HCT116 (cell line): ENCODE measurements around the gene PET117. TPM values are rescaled to one million over a fixed set of nuclear protein-coding genes. Genes with fewer than 3 reads are reported as not detected.

Experiments
- ATAC-seq: fragments of 200-7000 bp; cut with Tn5 transposase; 2 replicates; pipeline ENCODE4 v1.9.1; 2020; ENCODE audit warnings: mild to moderate bottlenecking, moderate library complexity
- BruUV-seq: library from RNA; stranded (reverse); fragments of 400-500 nt; replicated peaks from 2 replicates; lab custom pipeline; 2021; lab: Mats Ljungman, UMichigan
- CTCF ChIA-PET: fragments of 300-600 bp; sonication (Branson Sonifier 250); formaldehyde crosslinking; loops from one replicate; lab custom pipeline; 2021; ENCODE audit warnings: antibody characterized with exemption; lab: Charles Lee
- POLR2A ChIA-PET: fragments of 300-600, 350-600 bp; sonication (Branson Sonifier 250); formaldehyde crosslinking; loops from one replicate; lab custom pipeline; 2021; ENCODE audit warnings: antibody characterized with exemption; lab: Charles Lee
- RAD21 ChIA-PET, 2 experiments: fragments of 300-600 bp; sonication (Branson Sonifier 250); formaldehyde crosslinking; loops; one replicate each; lab custom pipeline; 2023; ENCODE audit warnings: low total read pairs in 2 of 2; ENCODE audit not compliant: uncharacterized antibody in 2 of 2, unreplicated experiment in 2 of 2, low non-redundant PET in 1 of 2; lab: Charles Lee
- DNase-seq: peaks from one replicate; pipeline ENCODE4 v3.0.0-alpha.2; 2010; ENCODE audit warnings: low read depth, low spot score
- H2AFZ ChIP-seq: fragments of 200-600 bp; shearing (Covaris generic), sonication (generic); 2 replicates; pipeline ENCODE4 v1.6.1; 2017; ENCODE audit warnings: low read depth, mixed run types, mixed read lengths, antibody characterized with exemption, low read length; ENCODE audit not compliant: poor library complexity, severe bottlenecking
- H3K27ac ChIP-seq: 2 replicates; pipeline ENCODE4 v1.5.1; 2012; ENCODE audit warnings: low read depth, low read length
- H3K27me3 ChIP-seq: fragments of 200-600 bp; sonication (generic); 2 replicates; pipeline ENCODE4 v1.6.1; 2016; ENCODE audit warnings: mixed run types, low read length, mixed read lengths; ENCODE audit not compliant: insufficient read depth
- H3K36me3 ChIP-seq, 2 experiments: fragments of 200-500 bp in 1 of 2; fragments of 200-600 bp in 1 of 2; sonication (Bioruptor generic) in 1 of 2; sonication (generic) in 1 of 2; 2 replicates each; pipeline versions ENCODE4 v1.5.1 to v1.6.1; 2014 to 2016; ENCODE audit warnings: low read length in 2 of 2, inconsistent platforms in 1 of 2, mixed read lengths in 1 of 2, mixed run types in 1 of 2; ENCODE audit not compliant: insufficient read depth in 2 of 2, control insufficient read depth in 1 of 2
- H3K4me1 ChIP-seq, 2 experiments: fragments of 200-600 bp in 1 of 2; sonication (generic) in 1 of 2; 2 replicates each; pipeline versions ENCODE4 v1.5.1 to v1.6.1; 2012 to 2017; ENCODE audit warnings: low read length in 2 of 2, inconsistent platforms in 1 of 2, mild to moderate bottlenecking in 1 of 2, mixed read lengths in 1 of 2, mixed run types in 1 of 2, moderate library complexity in 1 of 2; ENCODE audit not compliant: insufficient read depth in 2 of 2, control insufficient read depth in 1 of 2
- H3K4me2 ChIP-seq: fragments of 200-600 bp; sonication (generic); 2 replicates; pipeline ENCODE4 v1.6.1; 2017; ENCODE audit warnings: mixed run types, low read length, mixed read lengths
- H3K4me3 ChIP-seq, 2 experiments: fragments of 200-600 bp in 1 of 2; sonication (generic) in 1 of 2; replicated peaks in 1 of 2; 2 replicates each; pipeline ENCODE4 v1.5.1; 2011 to 2016; ENCODE audit warnings: low read length in 2 of 2, control low read depth in 1 of 2, low read depth in 1 of 2, mild to moderate bottlenecking in 1 of 2, mixed read lengths in 1 of 2, mixed run types in 1 of 2
- H3K79me2 ChIP-seq: fragments of 200-600 bp; sonication (generic); 2 replicates; pipeline ENCODE4 v1.6.1; 2017; ENCODE audit warnings: mild to moderate bottlenecking, mixed run types, low read length, moderate library complexity, mixed read lengths; ENCODE audit not compliant: insufficient read depth
- H3K9ac ChIP-seq: fragments of 200-600 bp; sonication (generic); 2 replicates; pipeline ENCODE4 v1.6.1; 2016; ENCODE audit warnings: low read length, mixed read lengths
- H3K9me2 ChIP-seq: fragments of 200-600 bp; sonication (generic), shearing (Covaris generic); 2 replicates; pipeline ENCODE4 v1.6.1; 2017; ENCODE audit warnings: mixed run types, mild to moderate bottlenecking, moderate library complexity; ENCODE audit not compliant: insufficient read depth
- H3K9me3 ChIP-seq, 2 experiments: fragments of 200-500 bp in 1 of 2; fragments of 200-600 bp in 1 of 2; sonication (Bioruptor generic) in 1 of 2; sonication (generic) in 1 of 2; 2 replicates each; pipeline ENCODE4 v1.6.1; 2014 to 2017; ENCODE audit warnings: low read length in 2 of 2, mixed read lengths in 2 of 2, inconsistent platforms in 1 of 2, low read depth in 1 of 2, mild to moderate bottlenecking in 1 of 2, mixed run types in 1 of 2, moderate library complexity in 1 of 2; ENCODE audit not compliant: control insufficient read depth in 1 of 2, insufficient read depth in 1 of 2
- H4K20me1 ChIP-seq: fragments of 200-600 bp; sonication (generic), shearing (Covaris generic); 2 replicates; pipeline ENCODE4 v1.6.1; 2017; ENCODE audit warnings: mixed run types, mild to moderate bottlenecking, moderate library complexity; ENCODE audit not compliant: insufficient read depth
- JUND ChIP-seq: IDR thresholded peaks from 2 replicates; pipeline ENCODE4 v1.6.1; 2012
- MAX ChIP-seq: IDR thresholded peaks from 2 replicates; pipeline ENCODE4 v1.6.1; 2012
- POLR2AphosphoS5 ChIP-seq: IDR thresholded peaks from 2 replicates; pipeline ENCODE4 v1.6.1; 2011; ENCODE audit warnings: mild to moderate bottlenecking, low read depth, low read length, moderate library complexity
- RAD21 ChIP-seq: IDR thresholded peaks from 2 replicates; pipeline ENCODE4 v1.6.1; 2012; ENCODE audit warnings: low read depth, mild to moderate bottlenecking
- SRF ChIP-seq: IDR thresholded peaks from 2 replicates; pipeline ENCODE4 v1.6.1; 2012; ENCODE audit warnings: low read depth
- TCF7L2 ChIP-seq: IDR thresholded peaks from 2 replicates; pipeline ENCODE4 v1.7.0; 2011; ENCODE audit warnings: borderline replicate concordance, inconsistent platforms; ENCODE audit not compliant: insufficient read depth, insufficient read length; ENCODE audit errors: extremely low read depth
- ZNF274 ChIP-seq: fragments of 200-500 bp; sonication (Bioruptor generic); IDR thresholded peaks from 2 replicates; pipeline ENCODE4 v1.6.1; 2014; ENCODE audit warnings: mild to moderate bottlenecking, low read depth, low read length, inconsistent platforms
- intact Hi-C: fragments of 100-400 bp; cut with micrococcal nuclease; formaldehyde crosslinking; loops from 2 replicates; pipeline ENCODE4 v1.10.0; 2022
- total RNA-seq: library from RNA; stranded (reverse); gene quantifications from one replicate; pipeline ENCODE4 v1.2.1, GENCODE V29; 2021; ENCODE audit not compliant: unreplicated experiment

The PET117 gene
- total RNA-seq, 1 experiment from 2014 or later: 22.3 TPM

- H3K4me1 ChIP-seq: peaks cover 0 to 6% of the 10 kb centered on the region in 2 experiments; a peak in 1 of 4 replicates
Observed at GRCh38 chr20:18191306-18191705, 53.6 kb downstream of the PET117 start.

More at GRCh38 chr20:18191306-18191705, 53.6 kb downstream of the PET117 start:
- ChIA-PET POLR2A (no interaction called here), CTCF (interaction anchor here (1.1 kb wide), 1 partner anchor 133 kb away, joined by 4 read pairs; the partner anchor contains the start of gene OVOL2), RAD21 (no interaction called here)
- no peak overlapping the region for H3K27ac ChIP-seq
- no peaks in the 10 kb centered on the region for H4K20me1 ChIP-seq
- H3K9me2 ChIP-seq: no peaks in the 10 kb centered on the region
- intact Hi-C loops: no loop called here
- H3K27me3 ChIP-seq: no peaks in the 10 kb centered on the region
- H3K9ac ChIP-seq: no peak overlapping the region
- H3K4me3 ChIP-seq: no peak overlapping the region
- peaks cover 0 to 2% of the 10 kb centered on the region in 2 experiments; a peak in 1 of 4 replicates for H3K36me3 ChIP-seq
- DNase-seq (no peak), ATAC-seq (no peak)
- H3K4me2 ChIP-seq: no peak overlapping the region
- H3K79me2 ChIP-seq: no peaks in the 10 kb centered on the region
- TF ChIP-seq MAX (no peak), JUND (no peak), POLR2AphosphoS5 (no peak), RAD21 (no peak), SRF (no peak), ZNF274 (no peak), TCF7L2 (no peak)
- TF ChIP-seq, all 23 proteins: peak for 0
- Histone ChIP-seq H3K9me3 (no peaks in the 10 kb centered on the region), H2AFZ (no peak overlapping the region)
- no TSS peak for BruUV-seq

Other genes starting within 250 kb of the PET117 start
- gene SNX5, start 169.1 kb upstream of the PET117 start, total RNA-seq: 159 TPM
- 37.1 TPM for gene MGME1, start 168.8 kb upstream of the PET117 start, total RNA-seq
- 0.86 TPM for gene OVOL2, start 79.9 kb upstream of the PET117 start, total RNA-seq
- 11.4 TPM for gene KAT14, start within 50 bp of the PET117 start, total RNA-seq
- 9.3 TPM for gene ZNF133, start 150.7 kb downstream of the PET117 start, total RNA-seq